HT-29 (cell line): ENCODE measurements around the gene ZNF169. TPM values are rescaled to one million over a fixed set of nuclear protein-coding genes. Genes with fewer than 3 reads are reported as not detected.
"Not testable (repeated sequence)": the region's sequence is repeated elsewhere in the genome, so short reads cannot be mapped to it uniquely, and the experiment has no call there.

Source experiments
- DNase-seq: peaks from one replicate; pipeline ENCODE4 v3.0.0-alpha.2; 2015; ENCODE audit warnings: low spot score
- total RNA-seq: library from RNA; depleted of rRNA; stranded (reverse); fragments of >200 nt; shearing (Covaris generic); gene quantifications from 2 replicates; pipeline ENCODE4 v1.2.3, GENCODE V29; 2014; rRNA removed

Gene ZNF169
- total RNA-seq, 1 experiment from 2014 or later, result 7.3 TPM

DNA sequence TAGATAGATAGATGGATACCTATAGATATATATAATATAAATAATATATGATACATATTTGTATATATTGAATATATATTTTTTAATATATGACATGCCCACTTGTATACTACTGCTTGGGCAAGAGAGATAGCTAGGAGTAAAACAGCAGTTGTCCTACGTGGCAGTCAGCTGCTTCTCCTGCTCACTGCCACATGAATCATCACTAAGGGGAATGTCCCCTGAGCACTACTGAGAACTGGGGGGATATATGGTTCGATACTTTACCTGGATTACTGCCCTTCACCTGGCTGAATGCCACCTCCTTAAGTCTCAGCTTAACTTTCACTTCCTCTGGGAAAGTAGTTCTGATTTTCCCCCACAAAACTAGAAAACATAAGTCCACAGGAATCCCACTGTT, 82.6 kb downstream of the ZNF169 start:
- DNase-seq, result not testable (repeated sequence)

GRCh38 chr9:94347451-94347850, 88.4 kb downstream of the ZNF169 start:
- not testable (repeated sequence) for DNase-seq

DNA sequence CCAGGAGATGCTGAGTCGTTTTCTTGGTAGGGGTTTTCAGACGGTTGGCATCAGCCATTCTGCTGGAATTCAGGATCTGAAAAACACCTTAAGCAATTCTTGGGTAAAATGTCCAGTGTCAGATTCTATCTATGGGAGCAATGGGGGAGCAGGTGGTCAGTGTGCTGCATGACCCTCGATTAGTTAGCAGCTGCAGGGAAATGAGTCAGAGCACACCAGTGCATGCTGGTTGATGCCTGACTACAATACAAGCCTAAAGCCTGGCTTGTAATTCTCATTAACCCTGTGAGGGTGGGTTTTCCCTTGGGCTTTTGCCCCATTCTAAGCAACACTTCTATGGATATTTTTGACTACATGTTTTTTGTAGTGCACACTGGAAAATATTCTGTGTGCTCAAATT, 89.7 kb downstream of the ZNF169 start:
- not testable (repeated sequence) for DNase-seq

Other genes starting within 250 kb of the ZNF169 start
- 6.0 and 8.2 TPM in 2 replicates for gene PTPDC1, start 174.8 kb upstream of the ZNF169 start, total RNA-seq
- not detected in 2 replicates for gene NUTM2F, start 69.3 kb downstream of the ZNF169 start, total RNA-seq